Measurements from ENCODE around the gene CCDC83. TPM values are rescaled to one million over a fixed set of nuclear protein-coding genes. Genes with fewer than 3 reads are reported as not detected.

CCDC83 gene
- total RNA-seq (2014; rRNA removed; shearing (Covaris generic)): not detected in 2 replicates

GRCh38 chr11:85855341-85855656, at the start of gene CCDC83:
CCDC83 (plus strand) TSS chr11:85855383; CDS start chr11:85865124, 9,741 bp downstream.

GRCh38 chr11:85810871-85811611, 44.1 kb upstream of the CCDC83 start, which contains the start of gene SYTL2:
SYTL2 (minus strand) TSS chr11:85811141; CDS start chr11:85757725, 53,416 bp downstream.

Other genes starting within 250 kb of the CCDC83 start
- gene DLG2, start 228.0 kb upstream of the CCDC83 start, total RNA-seq (2014; rRNA removed; shearing (Covaris generic)): 1.1 and 2.0 TPM in 2 replicates
- gene TMEM126B, start 226.8 kb upstream of the CCDC83 start, total RNA-seq (2014; rRNA removed; shearing (Covaris generic)): 34.2 and 53.1 TPM in 2 replicates
- gene TMEM126A, start 207.4 kb upstream of the CCDC83 start, total RNA-seq (2014; rRNA removed; shearing (Covaris generic)): 21.5 and 34.8 TPM in 2 replicates
- gene CREBZF, start 190.3 kb upstream of the CCDC83 start, total RNA-seq (2014; rRNA removed; shearing (Covaris generic)): 86.5 and 95.7 TPM in 2 replicates
- gene CCDC89, start 169.2 kb upstream of the CCDC83 start, total RNA-seq (2014; rRNA removed; shearing (Covaris generic)): 0.08 TPM in 1 of 2 replicates, not detected in the other
- gene SYTL2, start 44.2 kb upstream of the CCDC83 start, total RNA-seq (2014; rRNA removed; shearing (Covaris generic)): 17.3 and 25.5 TPM in 2 replicates
- 88.0 and 95.7 TPM in 2 replicates for gene PICALM, start 213.7 kb downstream of the CCDC83 start, total RNA-seq (2014; rRNA removed; shearing (Covaris generic))